NB4 (cell line): ENCODE measurements around the gene ZNF71.

Source experiments
- MYC ChIP-seq: IDR thresholded peaks from 2 replicates; pipeline ENCODE4 v1.6.1; 2011; ENCODE audit warnings: low read depth, low read length
- POLR2A ChIP-seq: IDR thresholded peaks from 2 replicates; pipeline ENCODE4 v1.6.1; 2011; ENCODE audit warnings: mild to moderate bottlenecking; ENCODE audit not compliant: insufficient read length; ENCODE audit errors: extremely low read depth
- TF ChIP-seq, protein P1 (sequence below): IDR thresholded peaks from one replicate; pipeline ENCODE4 v1.5.1; 2012; ENCODE audit warnings: low read depth, low read length
- TF ChIP-seq, protein P2 (sequence below): IDR thresholded peaks from 2 replicates; pipeline ENCODE4 v1.6.1; 2011; ENCODE audit warnings: low read depth, low read length

- TF ChIP-seq, protein P1, sequence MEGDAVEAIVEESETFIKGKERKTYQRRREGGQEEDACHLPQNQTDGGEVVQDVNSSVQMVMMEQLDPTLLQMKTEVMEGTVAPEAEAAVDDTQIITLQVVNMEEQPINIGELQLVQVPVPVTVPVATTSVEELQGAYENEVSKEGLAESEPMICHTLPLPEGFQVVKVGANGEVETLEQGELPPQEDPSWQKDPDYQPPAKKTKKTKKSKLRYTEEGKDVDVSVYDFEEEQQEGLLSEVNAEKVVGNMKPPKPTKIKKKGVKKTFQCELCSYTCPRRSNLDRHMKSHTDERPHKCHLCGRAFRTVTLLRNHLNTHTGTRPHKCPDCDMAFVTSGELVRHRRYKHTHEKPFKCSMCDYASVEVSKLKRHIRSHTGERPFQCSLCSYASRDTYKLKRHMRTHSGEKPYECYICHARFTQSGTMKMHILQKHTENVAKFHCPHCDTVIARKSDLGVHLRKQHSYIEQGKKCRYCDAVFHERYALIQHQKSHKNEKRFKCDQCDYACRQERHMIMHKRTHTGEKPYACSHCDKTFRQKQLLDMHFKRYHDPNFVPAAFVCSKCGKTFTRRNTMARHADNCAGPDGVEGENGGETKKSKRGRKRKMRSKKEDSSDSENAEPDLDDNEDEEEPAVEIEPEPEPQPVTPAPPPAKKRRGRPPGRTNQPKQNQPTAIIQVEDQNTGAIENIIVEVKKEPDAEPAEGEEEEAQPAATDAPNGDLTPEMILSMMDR, result no peak
- no peak for TF ChIP-seq POLR2A
- TF ChIP-seq MYC, result no peak
- TF ChIP-seq, protein P2, sequence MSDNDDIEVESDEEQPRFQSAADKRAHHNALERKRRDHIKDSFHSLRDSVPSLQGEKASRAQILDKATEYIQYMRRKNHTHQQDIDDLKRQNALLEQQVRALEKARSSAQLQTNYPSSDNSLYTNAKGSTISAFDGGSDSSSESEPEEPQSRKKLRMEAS, result no peak
These were observed 22.5 kb upstream of the ZNF71 start for GRCh38 chr19:56572589-56572988.
